A673 (cell line): ENCODE measurements around the gene SEC23B. TPM values are rescaled to one million over a fixed set of nuclear protein-coding genes. Genes with fewer than 3 reads are reported as not detected.
"Not testable (repeated sequence)": the region's sequence is repeated elsewhere in the genome, so short reads cannot be mapped to it uniquely, and the experiment has no call there.

Experiments used
- BruUV-seq: library from RNA; stranded (reverse); fragments of 400-500 nt; replicated peaks from 2 replicates; lab custom pipeline; 2021; lab: Mats Ljungman, UMichigan
- CTCF ChIA-PET: fragments of 300-600 bp; sonication (Branson Sonifier 250); formaldehyde crosslinking; loops from one replicate; lab custom pipeline; 2022; ENCODE audit warnings: antibody characterized with exemption; lab: Charles Lee
- POLR2A ChIA-PET: fragments of 300-600 bp; sonication (Branson Sonifier 250); formaldehyde crosslinking; loops from one replicate; lab custom pipeline; 2022; ENCODE audit warnings: antibody characterized with exemption; ENCODE audit not compliant: low non-redundant PET; lab: Charles Lee
- DNase-seq: peaks from one replicate; pipeline ENCODE4 v3.0.0-alpha.2; 2015; ENCODE audit warnings: low spot score
- H3K27ac ChIP-seq: fragments of 200-600 bp; sonication (generic); 2 replicates; pipeline ENCODE4 v1.5.1; 2016; ENCODE audit warnings: mixed run types, low read depth, mild to moderate bottlenecking, mixed read lengths, antibody characterized with exemption, low read length; ENCODE audit not compliant: poor library complexity, severe bottlenecking
- H3K27me3 ChIP-seq: fragments of 200-600 bp; sonication (generic); replicated peaks from 2 replicates; pipeline ENCODE4 v1.6.1; 2017; ENCODE audit warnings: mixed run types, low read depth, mild to moderate bottlenecking, mixed read lengths, antibody characterized with exemption, low read length; ENCODE audit not compliant: insufficient read depth, poor library complexity
- H3K36me3 ChIP-seq: fragments of 200-600 bp; sonication (generic); 2 replicates; pipeline ENCODE4 v1.6.1; 2016; ENCODE audit warnings: mixed run types, mild to moderate bottlenecking, mixed read lengths, antibody characterized with exemption, low read length; ENCODE audit not compliant: insufficient read depth, poor library complexity, severe bottlenecking
- H3K4me1 ChIP-seq: fragments of 200-600 bp; sonication (generic); 2 replicates; pipeline ENCODE4 v1.6.1; 2017; ENCODE audit warnings: mixed run types, mild to moderate bottlenecking, mixed read lengths, antibody characterized with exemption, low read length; ENCODE audit not compliant: insufficient read depth, poor library complexity, severe bottlenecking
- H3K4me3 ChIP-seq: fragments of 200-600 bp; sonication (generic); 2 replicates; pipeline ENCODE4 v1.5.1; 2016; ENCODE audit warnings: low read depth, mixed run types, mild to moderate bottlenecking, mixed read lengths, low read length; ENCODE audit not compliant: poor library complexity, severe bottlenecking
- H3K9me3 ChIP-seq: fragments of 200-600 bp; sonication (generic); 2 replicates; pipeline ENCODE4 v1.6.1; 2016; ENCODE audit warnings: mixed run types, low read depth, mild to moderate bottlenecking, mixed read lengths, antibody characterized with exemption, low read length; ENCODE audit not compliant: poor library complexity, severe bottlenecking
- CTCF ChIP-seq: fragments of 300-800, 200-600 bp; sonication (generic); conservative IDR thresholded peaks from 2 replicates; pipeline ENCODE4 v1.5.1; 2017; ENCODE audit warnings: low read depth, mild to moderate bottlenecking, antibody characterized with exemption, low read length, moderate library complexity, mixed read lengths
- EZH2 ChIP-seq: fragments of 200-600 bp; sonication (generic); IDR thresholded peaks from 2 replicates; pipeline ENCODE4 v1.6.1; 2017; ENCODE audit warnings: borderline replicate concordance, low read depth, mild to moderate bottlenecking, mixed read lengths, antibody characterized with exemption, low read length; ENCODE audit not compliant: poor library complexity, severe bottlenecking
- intact Hi-C: fragments of 100-400 bp; cut with micrococcal nuclease; formaldehyde crosslinking; loops from one replicate; pipeline ENCODE4 v1.10.0; 2022; ENCODE audit not compliant: unreplicated experiment
- total RNA-seq: library from RNA; stranded (reverse); gene quantifications from 2 replicates; pipeline ENCODE4 v1.2.3, GENCODE V29; 2021

The SEC23B gene
- total RNA-seq, 1 experiment from 2014 or later: 55.9 TPM

GRCh38 chr20:18523066-18523465 is 15.3 kb downstream of the SEC23B start:
- intact Hi-C loops: no loop called here
- Histone ChIP-seq H3K4me3 (no peak overlapping the region), H3K36me3 (peaks cover 39% of the 10 kb centered on the region), H3K4me1 (no peaks in the 10 kb centered on the region), H3K9me3 (no peaks in the 10 kb centered on the region), H3K27ac (no peak overlapping the region), H3K27me3 (no peaks in the 10 kb centered on the region)
- BruUV-seq: no TSS peak
- ChIA-PET POLR2A (interaction anchor here (0.6 kb wide), 1 partner anchor 51 kb away, joined by 3 read pairs; no protein-coding TSS in a partner anchor), CTCF (interaction anchor here (0.7 kb wide), 1 partner anchor 62 kb away, joined by 4 read pairs; no protein-coding TSS in a partner anchor)
- DNase-seq: no peak
- TF ChIP-seq CTCF (no peak), EZH2 (no peak)

- intact Hi-C loops: no loop called here
- POLR2A ChIA-PET: no interaction called here
Observed at GRCh38 chr20:18524646-18525045, 16.9 kb downstream of the SEC23B start.

GRCh38 chr20:18526761-18527160 is 19.0 kb downstream of the SEC23B start:
- CTCF ChIA-PET, H3K9me3 ChIP-seq, intact Hi-C loops, BruUV-seq, POLR2A ChIA-PET, H3K27me3 ChIP-seq, H3K4me1 ChIP-seq, H3K4me3 ChIP-seq, DNase-seq, H3K27ac ChIP-seq: not testable (repeated sequence)
- H3K36me3 ChIP-seq: peaks cover 62% of the 10 kb centered on the region

More at GRCh38 chr20:18524646-18525045, 16.9 kb downstream of the SEC23B start:
- no peaks in the 10 kb centered on the region for H3K27me3 ChIP-seq
- CTCF ChIA-PET: no interaction called here
- no peak for DNase-seq
- no peaks in the 10 kb centered on the region for H3K4me1 ChIP-seq
- no peak overlapping the region for H3K27ac ChIP-seq
- H3K9me3 ChIP-seq: no peaks in the 10 kb centered on the region
- peaks cover 48% of the 10 kb centered on the region for H3K36me3 ChIP-seq
- H3K4me3 ChIP-seq: no peak overlapping the region
- BruUV-seq: no TSS peak
- TF ChIP-seq CTCF: no peak
- TF ChIP-seq EZH2: no peak

- Histone ChIP-seq H3K36me3 (peaks cover 68% of the 10 kb centered on the region), H3K4me3 (no peak overlapping the region), H3K27ac (no peak overlapping the region), H3K9me3 (no peaks in the 10 kb centered on the region), H3K27me3 (no peaks in the 10 kb centered on the region), H3K4me1 (no peaks in the 10 kb centered on the region)
- ChIA-PET POLR2A (no interaction called here), CTCF (no interaction called here)
- TF ChIP-seq EZH2: no peak
- no peak for TF ChIP-seq CTCF
- BruUV-seq: no TSS peak
- intact Hi-C loops: no loop called here
- no peak for DNase-seq
Observed at GRCh38 chr20:18527339-18527738, 19.6 kb downstream of the SEC23B start.
